H1 (cell line): ENCODE measurements around the gene CDIPT. TPM values are rescaled to one million over a fixed set of nuclear protein-coding genes. Genes with fewer than 3 reads are reported as not detected.

ENCODE experiments used
- CTCF ChIA-PET: fragments of 300-600 bp; sonication (Branson Sonifier 250); formaldehyde crosslinking; loops from one replicate; lab custom pipeline; 2021; ENCODE audit not compliant: partially characterized antibody; lab: Charles Lee
- POLR2A ChIA-PET: fragments of 300-600 bp; sonication (Branson Sonifier 250); formaldehyde crosslinking; loops from one replicate; lab custom pipeline; 2021; ENCODE audit warnings: inconsistent platforms; ENCODE audit not compliant: partially characterized antibody; lab: Charles Lee
- DNase-seq, 2 experiments: peaks; one replicate each; pipeline versions ENCODE4 v3.0.0 to v3.0.0-alpha.2; 2010 to 2022; ENCODE audit warnings: low spot score in 2 of 2, low read depth in 1 of 2, mixed read lengths in 1 of 2
- FAIRE-seq: peaks from 2 replicates; lab custom pipeline; 2011; peaks lifted over from hg19 to GRCh38; lab: Jason Lieb, UNC
- H2AFZ ChIP-seq: 2 replicates; pipeline ENCODE4 v1.8.1; 2012; ENCODE audit warnings: low read length, inconsistent platforms
- H2AK5ac ChIP-seq: 2 replicates; pipeline ENCODE4 v1.6.1; 2013; ENCODE audit warnings: low read depth, low read length
- H2BK120ac ChIP-seq: replicated peaks from 2 replicates; pipeline ENCODE3; 2013; ENCODE audit warnings: low read depth, low read length, inconsistent platforms
- H2BK12ac ChIP-seq: 2 replicates; pipeline ENCODE4 v1.6.1; 2013; ENCODE audit warnings: low read depth, low read length
- H2BK15ac ChIP-seq: 2 replicates; pipeline ENCODE4 v1.6.1; 2013; ENCODE audit warnings: low read length
- H2BK20ac ChIP-seq: 2 replicates; pipeline ENCODE4 v1.6.1; 2013; ENCODE audit warnings: low read length
- H2BK5ac ChIP-seq: 2 replicates; pipeline ENCODE4 v1.6.1; 2013; ENCODE audit warnings: low read depth, low read length
- H3K14ac ChIP-seq: 2 replicates; pipeline ENCODE4 v1.6.1; 2013; ENCODE audit warnings: inconsistent platforms; ENCODE audit not compliant: insufficient read length
- H3K18ac ChIP-seq: 2 replicates; pipeline ENCODE4 v1.6.1; 2013; ENCODE audit warnings: low read length; ENCODE audit errors: extremely low read depth
- H3K23ac ChIP-seq: 2 replicates; pipeline ENCODE4 v1.6.1; 2013; ENCODE audit warnings: inconsistent platforms; ENCODE audit not compliant: insufficient read length
- H3K23me2 ChIP-seq: 2 replicates; pipeline ENCODE4 v1.6.1; 2013; ENCODE audit warnings: low read depth, low read length
- H3K27ac ChIP-seq: 2 replicates; pipeline ENCODE4 v1.6.1; 2011; ENCODE audit warnings: low read depth, low read length, inconsistent platforms
- H3K27me3 ChIP-seq, 4 experiments: replicated peaks in 1 of 4; 1 replicate in 1 of 4; 2 replicates in 3 of 4; pipeline versions ENCODE4 v1.6.1 to v1.8.1; 2011 to 2013; ENCODE audit warnings: low read length in 3 of 4, mild to moderate bottlenecking in 3 of 4, inconsistent platforms in 2 of 4, mixed read lengths in 2 of 4, moderate library complexity in 1 of 4; ENCODE audit not compliant: control insufficient read depth in 3 of 4, insufficient read depth in 3 of 4; ENCODE audit errors: extremely low read depth in 1 of 4
- H3K36me3 ChIP-seq, 4 experiments: 2 replicates each; pipeline versions ENCODE4 v1.6.1 to v1.8.1; 2011 to 2013; ENCODE audit warnings: mild to moderate bottlenecking in 4 of 4, low read length in 3 of 4, moderate library complexity in 2 of 4, control low read depth in 1 of 4, inconsistent platforms in 1 of 4; ENCODE audit not compliant: insufficient read depth in 4 of 4, control insufficient read depth in 2 of 4
- H3K4ac ChIP-seq: replicated peaks from 2 replicates; pipeline ENCODE3; 2013; ENCODE audit warnings: low read length, low read depth, mixed read lengths, inconsistent platforms; ENCODE audit not compliant: insufficient read length
- H3K4me1 ChIP-seq, 4 experiments: replicated peaks in 1 of 4; 1 replicate in 1 of 4; 2 replicates in 3 of 4; pipeline versions ENCODE4 v1.6.1 to v1.8.1; 2011 to 2013; ENCODE audit warnings: low read length in 3 of 4, inconsistent platforms in 2 of 4, mixed read lengths in 1 of 4; ENCODE audit not compliant: insufficient read depth in 4 of 4, control insufficient read depth in 3 of 4
- H3K4me2 ChIP-seq, 2 experiments: 2 replicates each; pipeline versions ENCODE4 v1.6.1 to v1.8.1; 2011 to 2013; ENCODE audit warnings: low read depth in 2 of 2, low read length in 2 of 2, control low read depth in 1 of 2, inconsistent platforms in 1 of 2, mild to moderate bottlenecking in 1 of 2; ENCODE audit not compliant: insufficient read depth in 1 of 2
- H3K4me3 ChIP-seq, 4 experiments: fragments of 200-600, 300-600 bp in 1 of 4; sonication (generic), shearing (Covaris generic), sonication (Bioruptor Twin) in 1 of 4; 2 replicates each; pipeline versions ENCODE4 v1.5.1 to v1.8.1; 2011 to 2016; ENCODE audit warnings: low read length in 4 of 4, low read depth in 3 of 4, control low read depth in 2 of 4, inconsistent platforms in 2 of 4, mild to moderate bottlenecking in 2 of 4, mixed read lengths in 1 of 4, moderate library complexity in 1 of 4; ENCODE audit not compliant: insufficient read depth in 2 of 4; ENCODE audit errors: extremely low read depth in 1 of 4
- H3K56ac ChIP-seq: replicated peaks from 2 replicates; pipeline ENCODE3; 2013; ENCODE audit warnings: low read depth, mild to moderate bottlenecking, mixed read lengths, low read length, inconsistent platforms; ENCODE audit not compliant: insufficient read length
- H3K79me1 ChIP-seq: 2 replicates; pipeline ENCODE4 v1.6.1; 2013; ENCODE audit warnings: low read depth, low read length, control low read depth
- H3K79me2 ChIP-seq, 2 experiments: 2 replicates each; pipeline versions ENCODE4 v1.6.1 to v1.8.1; 2012 to 2013; ENCODE audit warnings: low read length in 2 of 2, mild to moderate bottlenecking in 2 of 2, inconsistent platforms in 1 of 2; ENCODE audit not compliant: insufficient read depth in 2 of 2, control insufficient read depth in 1 of 2
- H3K9ac ChIP-seq, 4 experiments: replicated peaks in 1 of 4; 1 replicate in 1 of 4; 2 replicates in 3 of 4; pipeline versions ENCODE4 v1.6.1 to v1.8.1; 2011 to 2013; ENCODE audit warnings: low read depth in 3 of 4, low read length in 3 of 4, control low read depth in 2 of 4, mild to moderate bottlenecking in 2 of 4, moderate library complexity in 2 of 4, inconsistent platforms in 1 of 4; ENCODE audit errors: extremely low read depth in 1 of 4
- H3K9me3 ChIP-seq, 2 experiments: 2 replicates each; pipeline versions ENCODE4 v1.6.1 to v1.8.1; 2012 to 2013; ENCODE audit warnings: mild to moderate bottlenecking in 2 of 2, moderate library complexity in 2 of 2, control low read depth in 1 of 2, inconsistent platforms in 1 of 2, low read depth in 1 of 2, low read length in 1 of 2, mixed read lengths in 1 of 2; ENCODE audit not compliant: insufficient read depth in 2 of 2
- H4K20me1 ChIP-seq, 2 experiments: replicated peaks in 1 of 2; 2 replicates each; pipeline versions ENCODE3 to v1.8.1; 2011 to 2013; ENCODE audit warnings: inconsistent platforms in 2 of 2, low read length in 2 of 2, mild to moderate bottlenecking in 1 of 2; ENCODE audit not compliant: insufficient read depth in 2 of 2, control insufficient read depth in 1 of 2
- H4K5ac ChIP-seq: 2 replicates; pipeline ENCODE4 v1.6.1; 2013; ENCODE audit warnings: low read length, low read depth, mixed read lengths, inconsistent platforms; ENCODE audit not compliant: insufficient read length
- H4K8ac ChIP-seq: 2 replicates; pipeline ENCODE4 v1.8.0; 2013; ENCODE audit warnings: mild to moderate bottlenecking, moderate library complexity, low read length, inconsistent platforms; ENCODE audit not compliant: insufficient read depth; ENCODE audit errors: extremely low read depth
- H4K91ac ChIP-seq: replicated peaks from 2 replicates; pipeline ENCODE3; 2013; ENCODE audit warnings: low read length, mixed read lengths, inconsistent platforms; ENCODE audit not compliant: insufficient read length
- CHD2 ChIP-seq: IDR thresholded peaks from 2 replicates; pipeline ENCODE4 v1.6.1; 2012; ENCODE audit warnings: low read length, improper control_type of control experiment
- EZH2 ChIP-seq: fragments of 200-600 bp; sonication (generic); IDR thresholded peaks from 2 replicates; pipeline ENCODE4 v1.7.1; 2012; ENCODE audit warnings: low read depth, mild to moderate bottlenecking, moderate library complexity, low read length, inconsistent platforms; ENCODE audit not compliant: severe bottlenecking
- FOSL1 ChIP-seq: IDR thresholded peaks from 2 replicates; pipeline ENCODE4 v1.6.1; 2011; ENCODE audit warnings: mild to moderate bottlenecking, low read depth, low read length, moderate library complexity; ENCODE audit not compliant: insufficient read depth
- GABPA ChIP-seq: IDR thresholded peaks from 2 replicates; pipeline ENCODE4 v1.6.1; 2011; ENCODE audit warnings: mild to moderate bottlenecking, low read length, moderate library complexity, borderline replicate concordance; ENCODE audit not compliant: insufficient read depth
- HDAC6 ChIP-seq: IDR thresholded peaks from one replicate; pipeline ENCODE4 v1.7.1; 2012; ENCODE audit warnings: low read depth, mild to moderate bottlenecking, inconsistent platforms, low read length, moderate library complexity
- NANOG ChIP-seq: IDR thresholded peaks from 2 replicates; pipeline ENCODE4 v1.6.1; 2011; ENCODE audit warnings: low read length, low read depth, mild to moderate bottlenecking, inconsistent platforms; ENCODE audit not compliant: insufficient read depth, poor library complexity, severe bottlenecking
- SIN3A ChIP-seq, 2 experiments: IDR thresholded peaks in 1 of 2; conservative IDR thresholded peaks in 1 of 2; 2 replicates each; pipeline ENCODE4 v1.6.1; 2011 to 2012; ENCODE audit warnings: low read length in 2 of 2, improper control_type of control experiment in 1 of 2, low read depth in 1 of 2, mild to moderate bottlenecking in 1 of 2
- SUZ12 ChIP-seq: fragments of 200-600 bp; sonication (generic); IDR thresholded peaks from 2 replicates; pipeline ENCODE4 v1.6.1; 2012; ENCODE audit warnings: mild to moderate bottlenecking, inconsistent platforms, low read length, moderate library complexity, mixed read lengths
- TAF7 ChIP-seq: optimal IDR thresholded peaks from 2 replicates; pipeline ENCODE3; 2011; ENCODE audit warnings: low read depth, mild to moderate bottlenecking, inconsistent platforms, low read length, moderate library complexity, borderline replicate concordance
- WGBS, 2 experiments: shearing (Covaris generic) in 1 of 2; methylation state at CpG; one replicate each; pipeline versions ENCODE4 v1.1.6 to v1.1.7; 2013 to 2015; ENCODE audit warnings: low lambda C conversion rate in 2 of 2, mixed read lengths in 2 of 2, inconsistent platforms in 1 of 2, low coverage in 1 of 2, missing lambda C conversion rate in 1 of 2; ENCODE audit not compliant: insufficient replicate concordance in 2 of 2, insufficient coverage in 1 of 2, insufficient read length in 1 of 2; ENCODE audit errors: extremely low coverage in 1 of 2, missing lambda C conversion rate in 1 of 2; 5-methylcytosine and 5-hydroxymethylcytosine counted together
- polyA plus RNA-seq, 7 experiments: library from polyadenylated mRNA; depleted of rRNA in 3 of 7; stranded (reverse) in 5 of 7; unstranded in 2 of 7; fragments of >200 nt in 5 of 7; fragments of 200-250 nt in 2 of 7; gene quantifications; 1 replicate in 5 of 7; 2 replicates in 1 of 7; 4 replicates in 1 of 7; pipeline versions ENCODE4 v1.2.1 to v1.2.3, GENCODE V29; 2011 to 2013; ENCODE audit warnings: missing spikeins in 2 of 7, mixed read lengths in 2 of 7
- total RNA-seq: library from RNA; stranded (reverse); fragmentation: NEBNext Ultra II Directional; extraction: Animal tissue kit (Norgen Biotek cat#: 25700); gene quantifications from 2 replicates; pipeline ENCODE4 v1.2.1, GENCODE V29; 2021
- TF ChIP-seq, protein P1 (sequence below): IDR thresholded peaks from 2 replicates; pipeline ENCODE4 v1.6.1; 2012; ENCODE audit warnings: inconsistent platforms
- TF ChIP-seq, protein P2 (sequence below): IDR thresholded peaks from 2 replicates; pipeline ENCODE4 v1.6.1; 2012; ENCODE audit warnings: inconsistent platforms

CDIPT gene
- total and polyA plus RNA-seq, 2 of the 8 experiments (the other 6 are each of a cell fraction or from before 2014, with no cell fraction given), result 69.2 to 140 TPM

DNA sequence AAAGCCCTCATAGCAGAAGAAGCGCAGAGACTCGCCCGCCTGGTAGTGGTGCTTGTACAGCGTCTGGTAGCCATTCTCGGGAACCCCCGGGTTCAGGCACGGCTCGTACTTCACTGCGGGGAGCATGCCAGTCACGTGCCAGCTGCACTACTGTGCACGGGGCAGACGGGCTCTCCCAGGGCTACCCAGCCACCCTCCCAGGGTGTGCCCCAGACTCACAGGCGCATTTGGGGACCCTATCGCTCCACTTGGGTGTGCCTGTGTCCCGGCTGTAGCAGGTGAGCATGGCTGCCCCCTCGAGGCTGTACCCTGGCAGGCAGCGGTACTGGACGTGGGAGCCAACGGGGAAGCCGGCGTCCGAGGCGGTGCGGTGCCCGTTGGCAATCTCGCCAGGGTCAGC is 10.3 kb upstream of the CDIPT start:
- Histone ChIP-seq H3K79me2 (no peaks in the 10 kb centered on the region; a peak in 1 of 4 replicates), H2BK20ac (no peak overlapping the region), H3K9me3 (no peaks in the 10 kb centered on the region), H3K18ac (no peak overlapping the region), H3K14ac (no peak overlapping the region), H3K27me3 (no peaks in the 10 kb centered on the region), H2BK5ac (no peak overlapping the region), H3K56ac (no peak overlapping the region), H2BK15ac (no peak overlapping the region), H4K8ac (peak overlapping the region; percentile 12), H4K20me1 (peaks cover 0 to 2% of the 10 kb centered on the region in 2 experiments), H2BK12ac (no peak overlapping the region), H3K36me3 (peaks cover 0 to 3% (median 0%) of the 10 kb centered on the region in 4 experiments; a peak in 2 of 8 replicates), H3K79me1 (no peaks in the 10 kb centered on the region), H2AFZ (no peak overlapping the region), H2AK5ac (no peak overlapping the region), H3K4me2 (no peak overlapping the region), H3K4me3 (no peak overlapping the region), H3K9ac (no peak overlapping the region), H4K91ac (no peak overlapping the region), H4K5ac (no peak overlapping the region), H2BK120ac (no peak overlapping the region), H3K4me1 (peaks cover 0 to 11% (median 7%) of the 10 kb centered on the region in 4 experiments; a peak in 5 of 7 replicates), H3K4ac (no peak overlapping the region), H3K27ac (no peak overlapping the region), H3K23ac (no peak overlapping the region), H3K23me2 (peaks cover 7% of the 10 kb centered on the region; the same call in 1 of the 2 replicates)
- ChIA-PET CTCF (interaction anchor here (1.0 to 3.5 kb wide), 3 partner anchors 10 to 65 kb away, joined by 3 to 10 read pairs (median 6); partner anchors contain the start of gene CDIPT), POLR2A (interaction anchor here (0.6 to 1.9 kb wide), 5 partner anchors 10 to 67 kb away, joined by 3 to 6 read pairs (median 3); partner anchors contain the start of genes CDIPT and PAGR1)
- DNase-seq, result no peak
- FAIRE-seq, result no peak
- 96% methylated on average over 20 of the region's 26 CpGs; no CpG with 5 or more reads in 1 of the 2 experiments for WGBS, 2 experiments
- no peak for TF ChIP-seq HDAC6
- no peak for TF ChIP-seq CHD2
- no peak for TF ChIP-seq FOSL1
- TF ChIP-seq, protein P1, sequence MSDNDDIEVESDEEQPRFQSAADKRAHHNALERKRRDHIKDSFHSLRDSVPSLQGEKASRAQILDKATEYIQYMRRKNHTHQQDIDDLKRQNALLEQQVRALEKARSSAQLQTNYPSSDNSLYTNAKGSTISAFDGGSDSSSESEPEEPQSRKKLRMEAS, result no peak
- no peak for TF ChIP-seq TAF7
- TF ChIP-seq, protein P2, sequence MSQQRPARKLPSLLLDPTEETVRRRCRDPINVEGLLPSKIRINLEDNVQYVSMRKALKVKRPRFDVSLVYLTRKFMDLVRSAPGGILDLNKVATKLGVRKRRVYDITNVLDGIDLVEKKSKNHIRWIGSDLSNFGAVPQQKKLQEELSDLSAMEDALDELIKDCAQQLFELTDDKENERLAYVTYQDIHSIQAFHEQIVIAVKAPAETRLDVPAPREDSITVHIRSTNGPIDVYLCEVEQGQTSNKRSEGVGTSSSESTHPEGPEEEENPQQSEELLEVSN, result no peak
- TF ChIP-seq SIN3A (conservative IDR thresholded peaks at IDR 0.05 in 1 of 2, IDR thresholded peaks at IDR 0.05 in 1 of 2; ENCODE audit: low read depth in 1 of 2, low read length in 2 of 2), result no peak
- no peak for TF ChIP-seq EZH2
- TF ChIP-seq NANOG, result no peak
- no peak for TF ChIP-seq GABPA
- no peak for TF ChIP-seq SUZ12
